Fibroblast of lung (primary cell): ENCODE measurements around the gene HIP1.

ENCODE experiments used
- CTCF ChIP-seq, 2 donors: IDR thresholded peaks in 1 of 2; conservative IDR thresholded peaks in 1 of 2; 1 replicate in 1 of 2; 2 replicates in 1 of 2; pipeline ENCODE4 v1.5.1; 2011 to 2012; ENCODE audit warnings: low read length in 2 of 2, control low read depth in 1 of 2, inconsistent platforms in 1 of 2, low read depth in 1 of 2, mild to moderate bottlenecking in 1 of 2
- EZH2 ChIP-seq: IDR thresholded peaks from 2 replicates; pipeline ENCODE4 v1.5.1; 2012; ENCODE audit warnings: low read length, control low read depth, mild to moderate bottlenecking; ENCODE audit errors: missing control alignments

DNA sequence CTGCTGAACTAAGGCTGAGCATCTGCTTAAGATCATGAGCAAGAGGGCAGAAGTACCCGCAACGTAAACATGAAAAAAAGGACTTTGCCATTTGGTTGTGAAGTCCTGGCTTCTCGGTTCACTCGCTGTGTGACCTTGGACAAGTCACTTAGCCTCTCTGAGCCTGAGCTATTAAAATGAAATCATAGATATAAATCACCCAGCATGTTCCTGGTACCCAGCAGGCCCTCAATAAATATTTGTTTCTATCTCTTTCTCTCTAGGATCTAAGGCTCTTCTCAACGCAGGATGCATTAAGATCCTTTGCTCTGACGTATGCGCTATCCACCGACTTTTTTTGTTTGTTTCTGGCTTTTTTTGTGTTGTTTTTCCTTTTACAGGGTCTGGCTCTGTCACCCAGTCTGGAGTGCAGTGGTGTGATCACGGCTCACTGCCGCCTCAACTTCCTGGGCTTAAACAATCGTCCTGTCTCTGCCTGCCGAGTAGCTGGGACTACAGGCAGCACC lies 6.7 kb downstream of the HIP1 start:
- TF ChIP-seq CTCF (conservative IDR thresholded peaks at IDR 0.05 in 1 of 2, IDR thresholded peaks at IDR 0.05 in 1 of 2; ENCODE audit: low read depth in 1 of 2, low read length in 2 of 2), result no peak
- no peak for TF ChIP-seq EZH2
